Hypothalamus (tissue), 51 donors: Measurements from ENCODE around the gene LAMA2.
A peak's percentile ranks its signal among the peaks of the same experiment; 100 is the strongest.

Source experiments
- DNase-seq, 51 donors: peaks; one replicate each; lab custom pipeline; 2025; lab: John Stamatoyannopoulos, UW

The LAMA2 gene

GRCh38 chr6:129164032-129164431, 281.1 kb downstream of the LAMA2 start:
- DNase-seq = no peak

DNA sequence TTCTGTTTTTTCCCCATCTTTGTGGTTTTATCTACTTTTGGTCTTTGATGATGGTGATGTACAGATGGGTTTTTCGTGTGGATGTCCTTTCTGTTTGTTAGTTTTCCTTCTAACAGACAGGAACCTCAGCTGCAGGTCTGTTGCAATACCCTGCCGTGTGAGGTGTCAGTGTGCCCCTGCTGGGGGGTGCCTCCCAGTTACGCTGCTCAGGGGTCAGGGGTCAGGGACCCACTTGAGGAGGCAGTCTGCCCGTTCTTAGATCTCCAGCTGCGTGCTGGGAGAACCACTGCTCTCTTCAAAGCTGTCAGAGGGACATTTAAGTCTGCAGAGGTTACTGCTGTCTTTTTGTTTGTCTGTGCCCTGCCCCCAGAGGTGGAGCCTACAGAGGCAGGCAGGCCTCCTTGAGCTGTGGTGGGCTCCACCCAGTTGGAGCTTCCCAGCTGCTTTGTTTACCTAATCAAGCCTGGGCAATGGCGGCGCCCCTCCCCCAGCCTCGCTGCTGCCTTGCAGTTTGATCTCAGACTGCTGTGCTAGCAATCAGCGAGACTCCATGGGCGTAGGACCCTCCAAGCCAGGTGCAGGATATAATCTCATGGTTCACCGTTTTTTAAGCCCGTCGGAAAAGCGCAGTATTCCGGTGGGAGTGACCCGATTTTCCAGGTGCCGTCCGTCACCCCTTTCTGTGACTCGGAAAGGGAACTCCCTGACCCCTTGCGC, 289.5 kb downstream of the LAMA2 start:
- DNase-seq = peak in 2 of 51 donors; percentile 1

DNA sequence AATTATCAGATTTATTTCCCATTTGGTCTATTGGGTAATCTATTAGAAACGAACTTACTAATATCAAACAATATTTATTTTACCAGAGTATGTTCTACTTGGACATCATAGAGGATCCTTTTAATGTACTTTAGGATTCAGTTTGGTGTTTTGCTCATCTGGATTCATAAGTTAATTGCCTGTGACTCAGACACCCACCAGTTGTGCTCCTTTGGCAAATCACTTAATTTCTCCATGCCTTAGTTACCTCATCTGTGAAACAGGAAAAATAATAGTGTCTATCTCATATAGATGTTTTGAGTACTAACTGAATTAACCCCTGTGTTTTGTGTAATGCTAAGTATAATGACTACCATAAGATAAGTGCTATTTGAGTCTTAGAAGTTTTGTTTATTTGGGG, 292.1 kb downstream of the LAMA2 start:
- no peak for DNase-seq

DNA sequence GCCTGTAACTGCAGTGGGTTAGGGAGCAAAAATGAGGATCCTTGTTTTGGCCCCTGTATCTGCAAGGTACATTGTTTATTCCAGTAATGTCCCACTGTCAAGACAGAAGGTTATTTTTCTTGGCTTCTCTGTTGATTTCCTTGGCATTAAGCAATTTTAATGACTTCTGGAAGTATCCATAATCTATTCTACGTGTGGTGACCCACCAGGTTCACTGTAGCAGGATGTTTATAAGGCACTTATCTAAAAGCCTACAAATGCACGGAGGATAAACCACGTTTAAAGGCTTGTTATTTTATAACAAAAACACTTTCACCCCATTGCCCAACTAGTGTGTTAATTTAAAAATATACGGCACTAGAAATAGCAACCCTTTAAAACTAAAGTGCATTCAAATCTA, 294.9 kb downstream of the LAMA2 start:
- no peak for DNase-seq

GRCh38 chr6:129179283-129179682, 296.3 kb downstream of the LAMA2 start:
- DNase-seq = no peak

DNA sequence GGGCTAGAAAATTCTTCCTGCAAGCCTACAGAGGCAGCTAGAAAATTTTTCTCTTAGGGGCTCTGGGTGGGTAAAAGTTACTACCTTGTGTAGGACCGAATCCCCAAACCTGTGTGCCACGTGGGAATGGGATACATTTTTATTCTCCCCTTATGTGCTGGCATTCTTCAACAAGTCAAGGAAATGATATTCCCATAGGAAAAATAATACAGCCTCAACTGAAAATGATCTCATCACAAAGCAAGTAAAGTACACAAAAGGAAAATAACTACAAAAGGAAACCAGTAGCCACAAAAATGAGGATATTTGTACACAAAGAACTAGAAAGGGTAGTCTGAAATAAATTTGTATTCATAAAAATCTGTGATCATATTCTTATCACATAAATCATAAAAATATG, 298.1 kb downstream of the LAMA2 start:
- DNase-seq = no peak

DNA sequence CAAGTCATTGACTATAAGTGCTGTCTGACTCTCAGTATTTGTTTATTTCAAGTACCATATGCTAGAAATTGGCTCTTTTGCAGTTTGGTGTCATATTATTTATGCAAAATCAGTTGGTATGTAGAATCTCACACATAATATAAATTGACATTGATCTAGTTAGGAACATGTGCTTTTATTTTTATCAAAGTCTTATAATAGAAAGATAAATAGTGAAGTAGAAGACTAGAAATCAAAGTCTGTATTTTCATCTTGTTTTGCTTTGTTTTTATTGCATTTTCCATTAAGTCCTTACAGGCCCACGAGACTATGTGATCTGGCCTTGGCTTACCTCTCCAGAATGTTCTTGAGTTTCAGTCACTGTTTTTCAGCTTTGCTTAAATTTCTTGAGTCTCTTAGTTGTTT, 300.3 kb downstream of the LAMA2 start:
- no peak for DNase-seq

GRCh38 chr6:129183681-129184301, 300.9 kb downstream of the LAMA2 start:
- DNase-seq = no peak

DNA sequence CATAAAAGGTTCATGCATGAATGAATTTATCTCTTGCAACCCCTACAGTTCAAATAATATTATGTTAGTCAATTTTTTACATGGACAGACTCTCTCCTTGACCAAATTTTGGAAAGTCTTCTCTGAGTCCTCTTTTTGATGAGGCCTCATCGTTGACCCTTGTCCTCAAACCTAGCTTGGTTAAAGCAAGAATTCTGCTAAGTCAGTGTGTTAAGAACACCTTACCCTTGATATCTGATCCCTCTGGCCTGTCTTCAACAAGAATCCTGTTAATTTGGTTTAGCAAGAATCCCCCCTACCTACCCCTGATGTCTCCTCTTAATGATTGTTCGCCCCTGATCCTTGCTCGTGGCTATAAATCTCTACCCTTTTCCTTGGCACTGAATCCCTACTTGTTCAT, 301.4 kb downstream of the LAMA2 start:
- no peak for DNase-seq

- no peak for DNase-seq
These were observed 301.9 kb downstream of the LAMA2 start for GRCh38 chr6:129184808-129185366.

GRCh38 chr6:129186988-129187387, 304.1 kb downstream of the LAMA2 start:
- peak in 1 of 51 donors; percentile 14 for DNase-seq

- no peak for DNase-seq
These were observed 305.4 kb downstream of the LAMA2 start for GRCh38 chr6:129188306-129188705.

DNA sequence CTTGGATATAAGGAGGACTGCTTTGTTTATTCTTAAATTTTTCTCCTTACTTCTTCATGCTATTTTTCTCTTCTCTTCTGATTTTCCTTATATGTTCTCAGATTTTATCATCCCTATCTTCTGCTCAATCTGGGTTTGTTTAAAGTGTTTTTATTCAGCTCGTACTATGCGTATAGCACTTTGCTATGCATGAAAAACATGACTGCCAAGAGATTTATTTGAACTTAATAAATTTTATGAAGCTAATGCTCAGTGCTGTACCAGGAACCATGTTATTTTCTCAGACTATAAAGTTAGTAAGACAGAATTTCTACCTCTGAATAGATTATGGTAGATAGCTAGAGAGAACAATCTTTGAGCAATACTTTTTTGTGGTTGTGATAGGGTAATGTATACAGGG, 305.9 kb downstream of the LAMA2 start:
- no peak for DNase-seq

- no peak for DNase-seq
These were observed 306.3 kb downstream of the LAMA2 start for GRCh38 chr6:129189266-129189665.

- DNase-seq = no peak
These were observed 308.3 kb downstream of the LAMA2 start for GRCh38 chr6:129191235-129191634.

DNA sequence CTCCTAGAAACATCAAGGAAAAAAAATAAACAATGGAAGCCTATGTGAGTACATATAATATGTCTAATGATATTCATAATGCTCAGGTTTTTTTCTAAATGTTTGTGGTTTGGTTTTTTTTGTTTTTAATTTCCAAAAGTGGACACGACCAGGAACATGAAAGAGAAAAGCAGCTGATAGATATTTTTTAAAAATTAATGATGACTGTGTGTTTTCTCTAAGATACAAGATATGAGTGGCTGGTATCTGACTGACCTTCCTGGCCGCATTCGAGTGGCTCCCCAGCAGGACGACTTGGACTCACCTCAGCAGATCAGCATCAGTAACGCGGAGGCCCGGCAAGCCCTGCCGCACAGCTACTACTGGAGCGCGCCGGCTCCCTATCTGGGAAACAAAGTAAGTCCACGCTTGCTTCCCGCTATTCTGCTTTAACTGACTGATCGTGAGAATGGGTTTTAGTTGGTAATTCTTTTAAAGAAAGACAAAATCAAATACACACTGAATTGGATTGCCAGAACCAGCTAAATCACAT, 309.6 kb downstream of the LAMA2 start:
- no peak for DNase-seq

DNA sequence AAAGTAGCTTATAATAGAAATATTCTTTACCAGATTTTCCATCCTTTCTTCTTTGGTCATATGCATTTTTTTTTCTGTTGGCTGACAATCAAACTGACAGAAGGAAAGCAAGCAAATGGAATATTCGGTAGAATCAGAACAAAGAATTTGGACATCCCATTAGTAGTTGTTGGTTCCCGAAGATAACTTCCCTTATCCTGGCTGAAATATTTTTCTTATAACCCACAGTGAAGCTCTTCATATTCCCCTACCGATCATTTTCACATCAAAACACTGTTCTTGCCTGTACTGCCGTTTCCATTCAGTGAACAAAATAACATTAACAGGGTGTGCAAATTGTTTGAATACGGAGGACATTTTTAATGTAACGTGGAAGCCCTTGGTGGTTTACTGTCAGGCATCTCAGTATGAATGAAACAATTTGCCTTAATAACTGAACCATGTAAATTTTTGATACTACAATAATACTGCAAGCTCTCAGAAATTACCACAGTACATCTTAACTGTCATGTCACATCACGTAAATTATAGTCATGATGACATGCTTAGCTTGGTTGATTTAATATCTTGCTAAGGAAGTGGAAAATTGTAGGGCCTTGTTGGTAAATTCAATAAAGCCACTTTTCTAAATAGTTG, 311.5 kb downstream of the LAMA2 start:
- DNase-seq = no peak

DNA sequence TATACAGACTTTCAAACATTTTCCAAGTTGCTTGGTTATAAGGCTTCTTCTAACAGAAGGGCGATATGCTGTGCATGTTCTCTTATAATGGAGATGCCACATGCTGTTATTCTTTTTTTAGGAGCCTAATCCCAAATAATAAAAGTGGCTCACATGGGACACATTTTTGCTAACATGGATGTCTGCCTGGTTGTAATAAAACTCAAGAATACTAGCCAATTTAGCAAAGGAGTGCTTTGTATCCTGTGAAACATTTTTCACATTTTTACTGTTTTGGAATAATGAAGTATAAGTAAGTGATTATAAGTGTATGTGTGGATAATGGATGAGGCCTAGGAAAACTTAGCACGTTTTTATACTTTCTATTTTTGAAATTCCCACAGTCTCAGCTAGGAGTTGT, 312.2 kb downstream of the LAMA2 start:
- no peak for DNase-seq

DNA sequence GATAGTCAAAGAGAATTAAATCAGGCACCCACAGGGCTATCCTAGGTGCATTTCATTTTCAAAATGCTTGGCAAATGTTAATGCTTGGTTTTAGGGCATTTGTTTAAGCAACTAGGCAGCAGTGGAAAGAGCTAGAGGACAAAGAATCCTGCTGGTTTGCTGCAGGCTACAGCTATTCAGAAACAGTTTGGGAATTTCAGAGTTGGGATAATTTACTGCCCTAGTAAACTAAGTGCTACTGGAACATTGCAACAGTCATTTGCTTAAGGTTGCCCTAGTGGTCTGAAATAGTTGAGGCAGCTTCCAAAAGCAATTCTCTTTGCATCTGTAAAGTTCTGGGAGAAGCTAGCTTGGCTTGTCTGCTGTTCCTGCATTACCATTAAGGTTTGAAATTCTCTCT, 312.7 kb downstream of the LAMA2 start:
- DNase-seq = no peak

- no peak for DNase-seq
These were observed 314.2 kb downstream of the LAMA2 start for GRCh38 chr6:129197154-129197553.

- DNase-seq = no peak
These were observed 317.2 kb downstream of the LAMA2 start for GRCh38 chr6:129200151-129200550.
